Sigmoid colon (tissue), 7 donors: ENCODE measurements around the gene CDK16. TPM values are rescaled to one million over a fixed set of nuclear protein-coding genes. Genes with fewer than 3 reads are reported as not detected.

ENCODE experiments used
- DNase-seq: peaks from one replicate; pipeline ENCODE4 v3.0.0-alpha.2; 2019
- H3K27ac ChIP-seq, 4 donors: fragments of 200-600 bp; sonication (generic); one replicate each; pipeline ENCODE4 v1.5.1; 2016 to 2019; ENCODE audit warnings: mild to moderate bottlenecking in 1 of 4
- H3K27me3 ChIP-seq, 3 donors: fragments of 200-600 bp; sonication (generic); one replicate each; pipeline ENCODE4 v1.5.1; 2019; ENCODE audit warnings: mild to moderate bottlenecking in 1 of 3
- H3K36me3 ChIP-seq, 4 donors: fragments of 200-600 bp; sonication (generic); one replicate each; pipeline ENCODE4 v1.5.1; 2016 to 2019
- H3K4me1 ChIP-seq, 4 donors: fragments of 200-600 bp; sonication (generic); one replicate each; pipeline ENCODE4 v1.5.1; 2017 to 2019
- H3K4me3 ChIP-seq, 4 donors: fragments of 200-600 bp; sonication (generic); one replicate each; pipeline ENCODE4 v1.5.1; 2017 to 2019; ENCODE audit warnings: mild to moderate bottlenecking in 2 of 4, moderate library complexity in 1 of 4
- H3K9me3 ChIP-seq, 4 donors: fragments of 200-600 bp in 3 of 4; sonication (generic) in 3 of 4; one replicate each; pipeline versions ENCODE4 v1.5.1 to v1.6.1; 2013 to 2019
- EP300 ChIP-seq, 4 donors: sonication (generic); formaldehyde crosslinking; IDR thresholded peaks; one replicate each; pipeline ENCODE4 v1.6.1; 2017; ENCODE audit warnings: antibody characterized with exemption in 4 of 4
- POLR2A ChIP-seq, 2 donors: fragments of 450-650 bp; IDR thresholded peaks; one replicate each; pipeline ENCODE4 v1.6.1; 2016; ENCODE audit warnings: antibody characterized with exemption in 2 of 2, mild to moderate bottlenecking in 2 of 2, moderate library complexity in 2 of 2
- POLR2AphosphoS5 ChIP-seq, 4 donors: sonication (generic); formaldehyde crosslinking; IDR thresholded peaks; one replicate each; pipeline ENCODE4 v1.6.1; 2017; ENCODE audit warnings: antibody characterized with exemption in 4 of 4
- WGBS, 2 donors: extraction: QIAGEN DNeasy Blood & Tissue Kit; methylation state at CpG; one replicate each; pipeline ENCODE4 v1.1.7; 2013; 5-methylcytosine and 5-hydroxymethylcytosine counted together
- intact Hi-C: fragments of 100-400 bp; cut with DNase I; formaldehyde crosslinking; loops from one replicate; pipeline ENCODE4 v1.15.1; 2023
- polyA plus RNA-seq, 3 donors: library from polyadenylated mRNA; stranded (reverse); fragments of 200-250 nt; gene quantifications; one replicate each; pipeline ENCODE4 v1.2.3, GENCODE V29; 2013
- total RNA-seq, 4 donors: library from RNA; depleted of rRNA; stranded (reverse); fragments of >200 nt; gene quantifications; one replicate each; pipeline ENCODE4 v1.1.0, GENCODE V29; 2016
- TF ChIP-seq, protein P1 (sequence below), 4 experiments: fragments of 450-650 bp in 3 of 4; fragments of 200-600 bp in 1 of 4; IDR thresholded peaks; one replicate each; pipeline ENCODE4 v1.5.1; 2016 to 2019; ENCODE audit warnings: antibody characterized with exemption in 4 of 4, mild to moderate bottlenecking in 3 of 4, moderate library complexity in 2 of 4
- donor health status: healthy with polysubstance abuse.
- donor health status: Bipolar disorder and iron deficiency.
- donor health status: healthy.

Gene CDK16
- total and polyA plus RNA-seq, 7 donors = 35.4 to 64.6 (median 46.3) TPM

GRCh38 chrX:47171996-47172395 is 46.5 kb upstream of the CDK16 start:
- DNase-seq = no peak
- Histone ChIP-seq H3K4me1 (peaks cover 0 to 10% (median 0%) of the 10 kb centered on the region in 4 donors), H3K27ac (no peak overlapping the region), H3K4me3 (no peak overlapping the region), H3K36me3 (peaks cover 9 to 67% (median 23%) of the 10 kb centered on the region in 4 donors), H3K27me3 (no peaks in the 10 kb centered on the region), H3K9me3 (no peaks in the 10 kb centered on the region)
- WGBS, 2 donors = 94 to 95% methylated on average over 2 of the region's 2 CpGs
- intact Hi-C loops = no loop called here
- no peak for TF ChIP-seq EP300 (IDR thresholded peaks at IDR 0.05)
- TF ChIP-seq POLR2A (IDR thresholded peaks at IDR 0.05) = no peak
- TF ChIP-seq, protein P1, sequence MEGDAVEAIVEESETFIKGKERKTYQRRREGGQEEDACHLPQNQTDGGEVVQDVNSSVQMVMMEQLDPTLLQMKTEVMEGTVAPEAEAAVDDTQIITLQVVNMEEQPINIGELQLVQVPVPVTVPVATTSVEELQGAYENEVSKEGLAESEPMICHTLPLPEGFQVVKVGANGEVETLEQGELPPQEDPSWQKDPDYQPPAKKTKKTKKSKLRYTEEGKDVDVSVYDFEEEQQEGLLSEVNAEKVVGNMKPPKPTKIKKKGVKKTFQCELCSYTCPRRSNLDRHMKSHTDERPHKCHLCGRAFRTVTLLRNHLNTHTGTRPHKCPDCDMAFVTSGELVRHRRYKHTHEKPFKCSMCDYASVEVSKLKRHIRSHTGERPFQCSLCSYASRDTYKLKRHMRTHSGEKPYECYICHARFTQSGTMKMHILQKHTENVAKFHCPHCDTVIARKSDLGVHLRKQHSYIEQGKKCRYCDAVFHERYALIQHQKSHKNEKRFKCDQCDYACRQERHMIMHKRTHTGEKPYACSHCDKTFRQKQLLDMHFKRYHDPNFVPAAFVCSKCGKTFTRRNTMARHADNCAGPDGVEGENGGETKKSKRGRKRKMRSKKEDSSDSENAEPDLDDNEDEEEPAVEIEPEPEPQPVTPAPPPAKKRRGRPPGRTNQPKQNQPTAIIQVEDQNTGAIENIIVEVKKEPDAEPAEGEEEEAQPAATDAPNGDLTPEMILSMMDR (IDR thresholded peaks at IDR 0.05) = no peak
- no peak for TF ChIP-seq POLR2AphosphoS5 (IDR thresholded peaks at IDR 0.05)

- peaks cover 9 to 73% (median 23%) of the 10 kb centered on the region in 4 donors for H3K36me3 ChIP-seq
- intact Hi-C loops = no loop called here
- no peak overlapping the region for H3K4me3 ChIP-seq
- TF ChIP-seq POLR2AphosphoS5 (IDR thresholded peaks at IDR 0.05) = no peak
- TF ChIP-seq POLR2A (IDR thresholded peaks at IDR 0.05) = no peak
- no peak for TF ChIP-seq EP300 (IDR thresholded peaks at IDR 0.05)
- no peak for DNase-seq
- WGBS, 2 donors = 91 to 96% methylated on average over 7 of the region's 7 CpGs
- peaks cover 0 to 10% (median 0%) of the 10 kb centered on the region in 4 donors for H3K4me1 ChIP-seq
- no peaks in the 10 kb centered on the region for H3K9me3 ChIP-seq
- no peaks in the 10 kb centered on the region for H3K27me3 ChIP-seq
- H3K27ac ChIP-seq = no peak overlapping the region
Measured at GRCh38 chrX:47172549-47172948, 45.9 kb upstream of the CDK16 start.

DNA sequence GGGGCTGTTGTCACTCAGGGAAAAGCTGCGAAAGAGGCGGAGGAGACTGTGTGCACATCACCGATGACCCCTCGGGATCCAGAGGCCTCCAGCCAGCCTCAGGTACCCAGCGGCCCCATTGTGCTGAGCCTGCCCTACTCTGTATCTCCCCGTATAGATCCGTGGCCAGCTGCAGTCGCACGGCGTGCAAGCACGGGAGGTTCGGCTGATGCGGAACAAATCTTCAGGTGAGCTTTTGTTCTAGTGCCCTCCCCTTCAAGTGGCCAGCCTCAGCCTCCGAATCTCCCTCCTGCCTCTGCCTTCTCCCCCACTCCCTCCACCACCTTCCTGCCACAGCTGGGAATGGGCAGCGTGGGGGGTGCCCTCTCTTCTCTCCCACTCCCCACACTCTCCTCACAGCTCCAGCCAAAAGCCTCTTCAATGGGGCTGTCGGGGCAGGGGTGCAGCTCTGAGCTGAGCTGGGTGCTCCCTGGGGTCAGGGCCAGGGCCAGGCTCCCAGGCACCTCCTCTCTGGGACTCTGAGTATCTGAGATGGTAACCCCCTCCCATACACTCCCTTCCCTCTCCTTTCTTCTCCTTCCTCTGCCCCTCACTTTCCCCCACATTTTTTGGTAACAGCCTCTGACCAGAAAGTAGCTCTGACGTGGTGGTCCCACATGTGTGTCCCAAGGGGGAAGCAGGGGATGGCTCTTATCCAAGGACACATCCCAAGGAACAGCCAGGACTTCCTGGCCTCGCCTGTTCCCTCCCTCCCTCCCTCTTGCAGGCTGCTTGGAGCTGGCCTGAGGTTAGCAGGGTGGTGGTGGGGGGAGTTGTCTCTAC is 45.3 kb upstream of the CDK16 start:
- Histone ChIP-seq H3K9me3 (no peaks in the 10 kb centered on the region), H3K27me3 (no peaks in the 10 kb centered on the region), H3K36me3 (peaks cover 9 to 79% (median 23%) of the 10 kb centered on the region in 4 donors), H3K4me3 (no peak overlapping the region), H3K4me1 (peaks cover 0 to 10% (median 0%) of the 10 kb centered on the region in 4 donors), H3K27ac (no peak overlapping the region)
- TF ChIP-seq, protein P1 (IDR thresholded peaks at IDR 0.05) = no peak
- TF ChIP-seq POLR2AphosphoS5 (IDR thresholded peaks at IDR 0.05) (no peak), POLR2A (IDR thresholded peaks at IDR 0.05) (no peak), EP300 (IDR thresholded peaks at IDR 0.05) (no peak)
- DNase-seq = peak; percentile 45
- intact Hi-C loops = no loop called here
- 93 to 96% methylated on average over 18 of the region's 18 CpGs for WGBS, 2 donors

DNA sequence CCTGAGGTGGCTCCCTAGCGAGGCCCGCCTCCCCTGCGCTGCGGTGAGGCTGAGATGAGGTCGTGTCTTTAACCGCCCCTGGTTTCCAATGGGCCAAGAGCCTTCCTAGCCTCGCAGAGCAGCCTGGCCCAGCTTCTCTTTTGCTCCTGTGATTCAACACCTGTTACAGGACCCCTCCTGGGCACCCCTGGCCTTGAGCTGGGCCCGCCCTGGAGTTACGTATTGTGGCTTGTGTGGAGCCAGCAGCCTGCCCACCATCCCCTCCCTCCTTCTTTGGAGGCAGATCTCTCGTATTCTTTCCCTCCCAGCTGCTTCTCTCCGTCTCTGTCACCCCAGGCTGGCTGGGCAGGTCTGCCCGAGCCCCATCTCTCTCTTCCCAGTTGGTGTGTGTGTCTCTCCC is 44.1 kb upstream of the CDK16 start:
- intact Hi-C loops = no loop called here
- peaks cover 0 to 17% (median 4%) of the 10 kb centered on the region in 4 donors for H3K4me1 ChIP-seq
- H3K36me3 ChIP-seq = peaks cover 9 to 83% (median 21%) of the 10 kb centered on the region in 4 donors
- H3K4me3 ChIP-seq = no peak overlapping the region
- H3K27ac ChIP-seq = no peak overlapping the region
- H3K9me3 ChIP-seq = no peaks in the 10 kb centered on the region
- DNase-seq = peak; percentile 32
- 93 to 96% methylated on average over 12 of the region's 12 CpGs for WGBS, 2 donors
- H3K27me3 ChIP-seq = no peaks in the 10 kb centered on the region
- TF ChIP-seq POLR2AphosphoS5 (IDR thresholded peaks at IDR 0.05) (no peak), EP300 (IDR thresholded peaks at IDR 0.05) (no peak), POLR2A (IDR thresholded peaks at IDR 0.05) (no peak)
- TF ChIP-seq, protein P1 (IDR thresholded peaks at IDR 0.05) = no peak

- H3K27ac ChIP-seq = no peak overlapping the region
- no peak overlapping the region for H3K4me3 ChIP-seq
- H3K36me3 ChIP-seq = peaks cover 9 to 82% (median 21%) of the 10 kb centered on the region in 4 donors
- intact Hi-C loops = no loop called here
- H3K4me1 ChIP-seq = peaks cover 0 to 19% (median 4%) of the 10 kb centered on the region in 4 donors
- 93% methylated on average over 23 of the region's 23 CpGs for WGBS, 2 donors
- no peaks in the 10 kb centered on the region for H3K9me3 ChIP-seq
- peak; percentile 48 for DNase-seq
- TF ChIP-seq, protein P1 (IDR thresholded peaks at IDR 0.05) = no peak
- TF ChIP-seq POLR2AphosphoS5 (IDR thresholded peaks at IDR 0.05) (no peak), EP300 (IDR thresholded peaks at IDR 0.05) (no peak), POLR2A (IDR thresholded peaks at IDR 0.05) (no peak)
- no peaks in the 10 kb centered on the region for H3K27me3 ChIP-seq
Measured at GRCh38 chrX:47174846-47175587, 43.5 kb upstream of the CDK16 start.
